GM12878 (cell line): Measurements from ENCODE around the gene SFI1.

ENCODE experiments used
- BCL11A ChIP-seq: IDR thresholded peaks from 2 replicates; pipeline ENCODE4 v1.6.1; 2011; ENCODE audit warnings: low read depth, low read length
- EGR1 ChIP-seq, 2 experiments: IDR thresholded peaks; 1 replicate in 1 of 2; 2 replicates in 1 of 2; pipeline ENCODE4 v1.6.1; 2011 to 2012; ENCODE audit warnings: low read depth in 2 of 2, low read length in 2 of 2, borderline replicate concordance in 1 of 2, mild to moderate bottlenecking in 1 of 2, moderate library complexity in 1 of 2
- FOS ChIP-seq: IDR thresholded peaks from 3 replicates; pipeline ENCODE4 v1.6.1; 2011; ENCODE audit warnings: borderline replicate concordance; ENCODE audit not compliant: insufficient read length; ENCODE audit errors: extremely low read depth
- POLR2AphosphoS5 ChIP-seq: IDR thresholded peaks from 2 replicates; pipeline ENCODE4 v1.6.1; 2011; ENCODE audit warnings: mild to moderate bottlenecking, low read length, inconsistent platforms
- SUZ12 ChIP-seq: fragments of 200-600 bp; sonication (generic); IDR thresholded peaks from one replicate; pipeline ENCODE4 v1.6.1; 2018; ENCODE audit warnings: antibody characterized with exemption, mild to moderate bottlenecking; ENCODE audit not compliant: unreplicated experiment
- TAF1 ChIP-seq: IDR thresholded peaks from 2 replicates; pipeline ENCODE4 v1.6.1; 2011; ENCODE audit warnings: mild to moderate bottlenecking, low read depth, low read length, borderline replicate concordance
- YY1 ChIP-seq: IDR thresholded peaks from 2 replicates; pipeline ENCODE4 v1.6.1; 2011; ENCODE audit warnings: low read depth, mild to moderate bottlenecking, low read length
- TF ChIP-seq, protein P1 (sequence below), 3 experiments: IDR thresholded peaks in 2 of 3; conservative IDR thresholded peaks in 1 of 3; 2 replicates each; pipeline ENCODE4 v1.5.1; 2011; ENCODE audit warnings: low read depth in 3 of 3, low read length in 3 of 3, mild to moderate bottlenecking in 3 of 3, control low read depth in 2 of 3, moderate library complexity in 2 of 3, inconsistent platforms in 1 of 3, mixed read lengths in 1 of 3; ENCODE audit not compliant: control insufficient read depth in 2 of 3, insufficient read depth in 1 of 3; ENCODE audit errors: extremely low read depth in 1 of 3

GRCh38 chr22:31651664-31652063, 155.3 kb downstream of the SFI1 start:
- TF ChIP-seq YY1 (no peak), POLR2AphosphoS5 (no peak), TAF1 (no peak), EGR1 (IDR thresholded peaks at IDR 0.05; ENCODE audit: borderline replicate concordance in 1 of 2, low read depth in 2 of 2, low read length in 2 of 2) (no peak), SUZ12 (no peak), FOS (no peak), BCL11A (no peak)
- TF ChIP-seq, protein P1, sequence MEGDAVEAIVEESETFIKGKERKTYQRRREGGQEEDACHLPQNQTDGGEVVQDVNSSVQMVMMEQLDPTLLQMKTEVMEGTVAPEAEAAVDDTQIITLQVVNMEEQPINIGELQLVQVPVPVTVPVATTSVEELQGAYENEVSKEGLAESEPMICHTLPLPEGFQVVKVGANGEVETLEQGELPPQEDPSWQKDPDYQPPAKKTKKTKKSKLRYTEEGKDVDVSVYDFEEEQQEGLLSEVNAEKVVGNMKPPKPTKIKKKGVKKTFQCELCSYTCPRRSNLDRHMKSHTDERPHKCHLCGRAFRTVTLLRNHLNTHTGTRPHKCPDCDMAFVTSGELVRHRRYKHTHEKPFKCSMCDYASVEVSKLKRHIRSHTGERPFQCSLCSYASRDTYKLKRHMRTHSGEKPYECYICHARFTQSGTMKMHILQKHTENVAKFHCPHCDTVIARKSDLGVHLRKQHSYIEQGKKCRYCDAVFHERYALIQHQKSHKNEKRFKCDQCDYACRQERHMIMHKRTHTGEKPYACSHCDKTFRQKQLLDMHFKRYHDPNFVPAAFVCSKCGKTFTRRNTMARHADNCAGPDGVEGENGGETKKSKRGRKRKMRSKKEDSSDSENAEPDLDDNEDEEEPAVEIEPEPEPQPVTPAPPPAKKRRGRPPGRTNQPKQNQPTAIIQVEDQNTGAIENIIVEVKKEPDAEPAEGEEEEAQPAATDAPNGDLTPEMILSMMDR (IDR thresholded peaks at IDR 0.05 in 2 of 3, conservative IDR thresholded peaks at IDR 0.05 in 1 of 3; ENCODE audit: control insufficient read depth in 2 of 3, extremely low read depth in 1 of 3, insufficient read depth in 1 of 3, low read depth in 3 of 3, low read length in 3 of 3), result no peak
